Thymus (tissue), 11 donors: ENCODE data around the gene DNAJB1. TPM values are rescaled to one million over a fixed set of nuclear protein-coding genes. Genes with fewer than 3 reads are reported as not detected.

ENCODE experiments used
- DNase-seq, 9 donors: peaks; one replicate each; pipeline ENCODE4 v3.0.0-alpha.2; 2013; ENCODE audit warnings: low spot score in 9 of 9, low read depth in 6 of 9, missing footprints in 1 of 9
- H3K27ac ChIP-seq, 2 donors: one replicate each; pipeline ENCODE4 v1.5.1; 2013; ENCODE audit warnings: control low read depth in 1 of 2, low read depth in 1 of 2, low read length in 1 of 2, mild to moderate bottlenecking in 1 of 2, moderate library complexity in 1 of 2
- H3K27me3 ChIP-seq, 2 donors: one replicate each; pipeline ENCODE4 v1.5.1; 2013; ENCODE audit warnings: low read length in 1 of 2; ENCODE audit not compliant: control insufficient read depth in 2 of 2, insufficient read depth in 1 of 2
- H3K36me3 ChIP-seq, 2 donors: one replicate each; pipeline ENCODE4 v1.5.1; 2013; ENCODE audit warnings: low read length in 1 of 2, mild to moderate bottlenecking in 1 of 2, moderate library complexity in 1 of 2; ENCODE audit not compliant: control insufficient read depth in 2 of 2, insufficient read depth in 2 of 2
- H3K4me1 ChIP-seq, 2 donors: one replicate each; pipeline ENCODE4 v1.5.1; 2013; ENCODE audit warnings: low read length in 2 of 2; ENCODE audit not compliant: control insufficient read depth in 2 of 2, insufficient read depth in 2 of 2
- H3K4me3 ChIP-seq, 2 donors: one replicate each; pipeline ENCODE4 v1.5.1; 2013; ENCODE audit warnings: low read length in 2 of 2, control low read depth in 1 of 2, mild to moderate bottlenecking in 1 of 2
- H3K9me3 ChIP-seq, 2 donors: one replicate each; pipeline ENCODE4 v1.5.1; 2013; ENCODE audit warnings: low read length in 1 of 2, mild to moderate bottlenecking in 1 of 2; ENCODE audit not compliant: control insufficient read depth in 2 of 2, insufficient read depth in 1 of 2
- WGBS: extraction: QIAGEN DNeasy Blood & Tissue Kit; methylation state at CpG from one replicate; pipeline ENCODE4 v1.1.7; 2013; 5-methylcytosine and 5-hydroxymethylcytosine counted together
- polyA plus RNA-seq: library from polyadenylated mRNA; stranded (reverse); fragments of 200-250 nt; gene quantifications from one replicate; pipeline ENCODE4 v1.2.3, GENCODE V29; 2013
- total RNA-seq: library from RNA; stranded (reverse); fragments of 120-200 nt; gene quantifications from one replicate; pipeline ENCODE4 v1.2.4, GENCODE V29; 2013
- donor health status: healthy.

The DNAJB1 gene
- total and polyA plus RNA-seq, 2 donors, result 65.0 to 70.7 TPM

GRCh38 chr19:14495672-14496028 is 22.5 kb downstream of the DNAJB1 start:
- no peaks in the 10 kb centered on the region for H3K27me3 ChIP-seq
- H3K9me3 ChIP-seq, result no peaks in the 10 kb centered on the region
- peak overlapping the region; percentile 65 to 66 for H3K4me3 ChIP-seq
- WGBS, result under 1% methylated on average over 28 of the region's 28 CpGs
- DNase-seq, result no peak
- peaks cover 14 to 29% of the 10 kb centered on the region in 2 donors for H3K4me1 ChIP-seq
- peaks cover 0 to 6% of the 10 kb centered on the region in 2 donors for H3K36me3 ChIP-seq
- H3K27ac ChIP-seq, result peak overlapping the region in 1 of 2 donors; percentile 36

GRCh38 chr19:14494910-14495671 is 23.1 kb downstream of the DNAJB1 start:
- WGBS, result 52% methylated on average over 14 of the region's 14 CpGs

GRCh38 chr19:14494411-14494810 is 23.8 kb downstream of the DNAJB1 start:
- Histone ChIP-seq H3K27ac (no peak overlapping the region), H3K27me3 (no peaks in the 10 kb centered on the region), H3K9me3 (no peaks in the 10 kb centered on the region), H3K36me3 (peaks cover 6% of the 10 kb centered on the region in 2 donors), H3K4me3 (peak overlapping the region in 1 of 2 donors; percentile 13), H3K4me1 (peaks cover 14 to 29% of the 10 kb centered on the region in 2 donors)
- 96% methylated on average over 4 of the region's 4 CpGs for WGBS
- no peak for DNase-seq

More at GRCh38 chr19:14494910-14495671, 23.1 kb downstream of the DNAJB1 start:
- no peaks in the 10 kb centered on the region for H3K9me3 ChIP-seq
- peaks cover under 1 to 6% of the 10 kb centered on the region in 2 donors for H3K36me3 ChIP-seq
- H3K4me3 ChIP-seq, result peak overlapping the region; percentile 65 to 66
- no peak for DNase-seq
- H3K27ac ChIP-seq, result peak overlapping the region; percentile 26 to 65
- H3K4me1 ChIP-seq, result peaks cover 14 to 29% of the 10 kb centered on the region in 2 donors
- H3K27me3 ChIP-seq, result no peaks in the 10 kb centered on the region

- peaks cover 14 to 29% of the 10 kb centered on the region in 2 donors for H3K4me1 ChIP-seq
- no peak overlapping the region for H3K4me3 ChIP-seq
- 95% methylated on average over 5 of the region's 5 CpGs for WGBS
- DNase-seq, result no peak
- H3K36me3 ChIP-seq, result peaks cover 12 to 15% of the 10 kb centered on the region in 2 donors
- H3K27me3 ChIP-seq, result no peaks in the 10 kb centered on the region
- H3K27ac ChIP-seq, result no peak overlapping the region
- H3K9me3 ChIP-seq, result no peaks in the 10 kb centered on the region
Measured at GRCh38 chr19:14492756-14493337, 25.4 kb downstream of the DNAJB1 start.

GRCh38 chr19:14487370-14488125 is 30.6 kb downstream of the DNAJB1 start:
- H3K9me3 ChIP-seq, result no peaks in the 10 kb centered on the region

GRCh38 chr19:14482172-14482941 is 35.8 kb downstream of the DNAJB1 start:
- WGBS, result 97% methylated on average over 18 of the region's 18 CpGs
- Histone ChIP-seq H3K4me3 (no peak overlapping the region), H3K36me3 (peaks cover 26 to 31% of the 10 kb centered on the region in 2 donors), H3K27ac (no peak overlapping the region), H3K4me1 (peaks cover 0 to 4% of the 10 kb centered on the region in 2 donors), H3K27me3 (no peaks in the 10 kb centered on the region), H3K9me3 (no peaks in the 10 kb centered on the region)
- DNase-seq, result no peak

More at GRCh38 chr19:14487370-14488125, 30.6 kb downstream of the DNAJB1 start:
- no peak overlapping the region for H3K4me3 ChIP-seq
- H3K27ac ChIP-seq, result no peak overlapping the region
- no peak for DNase-seq
- no peaks in the 10 kb centered on the region for H3K4me1 ChIP-seq
- 98% methylated on average over 16 of the region's 16 CpGs for WGBS
- H3K36me3 ChIP-seq, result peaks cover 16 to 18% of the 10 kb centered on the region in 2 donors
- H3K27me3 ChIP-seq, result no peaks in the 10 kb centered on the region

- Histone ChIP-seq H3K36me3 (peaks cover 26 to 31% of the 10 kb centered on the region in 2 donors), H3K27ac (no peak overlapping the region), H3K4me3 (no peak overlapping the region), H3K27me3 (peaks cover 6 to 11% of the 10 kb centered on the region in 2 donors), H3K9me3 (no peaks in the 10 kb centered on the region), H3K4me1 (peaks cover 0 to 10% of the 10 kb centered on the region in 2 donors)
- no peak for DNase-seq
- 90% methylated on average over 5 of the region's 5 CpGs for WGBS
Measured at GRCh38 chr19:14480700-14481079, 37.5 kb downstream of the DNAJB1 start.

- Histone ChIP-seq H3K27ac (no peak overlapping the region), H3K9me3 (no peaks in the 10 kb centered on the region), H3K4me3 (no peak overlapping the region), H3K27me3 (peaks cover 11 to 16% of the 10 kb centered on the region in 2 donors), H3K4me1 (peaks cover 0 to 16% of the 10 kb centered on the region in 2 donors), H3K36me3 (peaks cover 26 to 31% of the 10 kb centered on the region in 2 donors)
- peak in 4 of 9 donors; percentile 56 to 68 (median 57) for DNase-seq
- WGBS, result 52% methylated on average over 43 of the region's 43 CpGs
Measured at GRCh38 chr19:14479975-14480699, 38.1 kb downstream of the DNAJB1 start.
